Skeletal muscle tissue (tissue), 4 donors: ENCODE measurements around the gene CRYBB1. TPM values are rescaled to one million over a fixed set of nuclear protein-coding genes. Genes with fewer than 3 reads are reported as not detected.

ENCODE experiments used
- H3K27ac ChIP-seq: one replicate; pipeline ENCODE4 v1.7.0; 2013; ENCODE audit warnings: mild to moderate bottlenecking, low read depth, low read length, inconsistent platforms
- H3K27me3 ChIP-seq, 3 donors: one replicate each; pipeline ENCODE4 v1.7.0; 2013; ENCODE audit warnings: low read length in 3 of 3; ENCODE audit not compliant: control insufficient read depth in 3 of 3, insufficient read depth in 3 of 3
- H3K36me3 ChIP-seq, 3 donors: one replicate each; pipeline ENCODE4 v1.7.0; 2013; ENCODE audit warnings: low read length in 3 of 3; ENCODE audit not compliant: control insufficient read depth in 3 of 3, insufficient read depth in 3 of 3
- H3K4me1 ChIP-seq, 3 donors: one replicate each; pipeline ENCODE4 v1.7.0; 2013; ENCODE audit warnings: low read length in 3 of 3, mild to moderate bottlenecking in 3 of 3; ENCODE audit not compliant: control insufficient read depth in 3 of 3, insufficient read depth in 3 of 3
- H3K4me3 ChIP-seq, 3 donors: one replicate each; pipeline ENCODE4 v1.7.0; 2013; ENCODE audit warnings: low read length in 3 of 3
- H3K9ac ChIP-seq, 3 donors: one replicate each; pipeline ENCODE4 v1.7.0; 2013; ENCODE audit warnings: low read length in 3 of 3, mild to moderate bottlenecking in 3 of 3, moderate library complexity in 2 of 3, low read depth in 1 of 3
- H3K9me3 ChIP-seq, 3 donors: one replicate each; pipeline ENCODE4 v1.7.0; 2013; ENCODE audit warnings: low read length in 3 of 3; ENCODE audit not compliant: control insufficient read depth in 3 of 3
- total RNA-seq: library from RNA; depleted of rRNA; stranded (reverse); fragments of >200 nt; gene quantifications from one replicate; pipeline ENCODE4 v1.2.3, GENCODE V29; 2014
- donor health status: Osteomylitis.

The CRYBB1 gene
- total RNA-seq, 1 donor from 2014 or later, result 1.0 TPM

DNA sequence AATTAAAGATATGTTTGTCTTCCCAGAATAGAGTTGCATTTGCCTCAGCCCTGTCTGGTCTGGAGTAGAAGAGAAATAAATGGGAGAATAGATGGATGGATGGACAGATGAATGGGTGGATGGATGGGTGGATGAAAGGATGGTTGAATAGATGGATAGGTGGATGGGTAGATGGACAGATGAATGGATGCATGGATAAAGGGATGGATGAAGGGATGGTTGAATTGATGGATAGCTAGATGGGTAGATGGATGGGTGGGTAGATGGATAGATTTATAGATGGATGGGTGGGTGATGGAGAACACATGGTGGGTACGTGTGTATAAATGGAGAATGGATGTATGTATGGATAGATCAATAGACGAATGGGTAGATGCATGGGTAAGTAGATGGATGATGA is 8.5 kb downstream of the CRYBB1 start:
- peaks cover 2 to 14% (median 12%) of the 10 kb centered on the region in 3 donors for H3K27me3 ChIP-seq
- no peak overlapping the region for H3K4me3 ChIP-seq
- no peaks in the 10 kb centered on the region for H3K4me1 ChIP-seq
- no peak overlapping the region for H3K9ac ChIP-seq
- H3K27ac ChIP-seq, result no peak overlapping the region
- no peaks in the 10 kb centered on the region for H3K9me3 ChIP-seq
- no peaks in the 10 kb centered on the region for H3K36me3 ChIP-seq

DNA sequence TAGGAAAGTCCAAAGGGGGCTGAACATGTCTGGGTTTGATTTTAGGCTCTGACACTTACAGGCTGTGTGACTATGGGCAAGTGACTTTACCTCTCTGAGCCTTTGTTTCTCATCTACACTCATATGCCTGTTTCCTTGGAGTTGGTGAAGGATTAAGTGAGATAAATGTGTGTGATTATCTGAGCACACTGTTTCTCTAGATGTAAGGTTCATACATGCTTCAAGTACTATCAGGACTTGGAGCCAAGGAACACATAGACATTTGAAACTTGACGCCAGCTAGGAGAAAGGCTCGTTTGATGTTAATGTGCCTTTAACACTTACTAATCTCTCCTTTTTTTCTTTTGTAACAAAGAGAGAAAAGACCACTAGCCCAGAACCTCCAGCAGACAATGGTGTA is 9.7 kb downstream of the CRYBB1 start:
- H3K27ac ChIP-seq, result no peak overlapping the region
- H3K27me3 ChIP-seq, result peaks cover 2 to 13% (median 11%) of the 10 kb centered on the region in 3 donors
- no peaks in the 10 kb centered on the region for H3K4me1 ChIP-seq
- no peak overlapping the region for H3K9ac ChIP-seq
- no peaks in the 10 kb centered on the region for H3K36me3 ChIP-seq
- no peak overlapping the region for H3K4me3 ChIP-seq
- H3K9me3 ChIP-seq, result no peaks in the 10 kb centered on the region

DNA sequence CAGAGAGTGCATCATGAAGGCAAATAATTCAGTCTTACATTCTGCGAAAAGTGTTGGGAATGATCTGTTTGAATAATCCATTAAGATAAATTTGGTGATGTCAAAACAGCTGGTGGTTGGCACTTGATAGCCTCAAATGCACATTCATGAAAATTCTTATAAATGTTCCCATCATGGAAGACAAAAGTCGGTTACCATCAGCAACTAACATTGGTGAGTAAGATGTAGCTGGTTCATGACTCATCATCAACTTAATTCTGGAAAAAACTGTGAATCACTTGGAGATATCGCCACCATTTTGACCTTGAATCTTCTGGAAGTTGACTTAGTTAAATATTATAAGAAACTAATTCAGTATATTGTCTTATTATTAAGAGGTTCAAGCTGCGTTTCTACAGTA is 11.2 kb downstream of the CRYBB1 start:
- Histone ChIP-seq H3K27me3 (peaks cover 0 to 2% (median under 1%) of the 10 kb centered on the region in 3 donors), H3K4me3 (no peak overlapping the region), H3K27ac (no peak overlapping the region), H3K36me3 (no peaks in the 10 kb centered on the region), H3K9ac (no peak overlapping the region), H3K9me3 (no peaks in the 10 kb centered on the region), H3K4me1 (no peaks in the 10 kb centered on the region)

DNA sequence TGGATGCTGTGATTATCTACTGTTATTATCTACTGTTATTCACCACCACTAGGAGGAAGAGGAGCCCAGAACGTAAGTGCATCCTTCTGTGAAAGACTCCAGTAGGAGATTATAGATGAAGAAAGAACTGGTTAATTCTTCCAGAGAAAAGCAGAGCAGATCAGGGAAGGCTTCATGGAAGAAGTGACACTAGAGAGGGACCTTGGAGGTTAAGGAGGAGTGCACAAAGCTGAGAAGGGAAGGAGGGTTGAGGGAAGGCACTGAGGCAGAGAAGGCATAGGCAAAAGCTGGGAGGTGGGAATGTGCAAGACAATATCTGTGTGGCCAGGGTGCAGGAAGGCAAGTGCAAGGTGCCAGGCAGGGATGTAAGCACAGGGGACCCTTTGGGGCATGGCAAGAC is 13.5 kb downstream of the CRYBB1 start:
- Histone ChIP-seq H3K27me3 (peaks cover 0 to 2% (median 2%) of the 10 kb centered on the region in 3 donors), H3K9me3 (no peaks in the 10 kb centered on the region), H3K4me3 (no peak overlapping the region), H3K27ac (no peak overlapping the region), H3K36me3 (no peaks in the 10 kb centered on the region), H3K4me1 (no peaks in the 10 kb centered on the region), H3K9ac (no peak overlapping the region)

DNA sequence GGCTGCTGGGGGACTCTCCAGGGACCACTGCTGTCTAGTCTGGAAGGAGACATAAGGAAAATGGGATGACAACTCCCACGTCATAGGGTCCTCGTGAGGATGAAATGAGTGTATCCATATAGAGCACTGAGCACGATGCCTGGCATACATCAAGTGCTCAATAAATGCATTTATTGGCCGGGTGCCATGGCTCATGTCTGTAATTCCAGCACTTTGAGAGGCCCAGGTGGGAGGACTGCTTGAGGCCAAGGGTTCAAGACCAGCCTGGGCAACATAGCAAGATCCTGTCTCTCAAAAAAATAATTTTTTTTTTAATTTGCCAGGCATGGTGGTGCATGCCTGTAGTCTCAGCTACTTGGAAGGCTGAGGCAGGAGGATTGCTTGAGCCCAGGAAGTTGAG is 15.7 kb downstream of the CRYBB1 start:
- Histone ChIP-seq H3K4me1 (no peaks in the 10 kb centered on the region), H3K27ac (no peak overlapping the region), H3K27me3 (peaks cover 0 to 5% (median 4%) of the 10 kb centered on the region in 3 donors), H3K4me3 (no peak overlapping the region), H3K9ac (no peak overlapping the region), H3K36me3 (no peaks in the 10 kb centered on the region), H3K9me3 (no peaks in the 10 kb centered on the region)

DNA sequence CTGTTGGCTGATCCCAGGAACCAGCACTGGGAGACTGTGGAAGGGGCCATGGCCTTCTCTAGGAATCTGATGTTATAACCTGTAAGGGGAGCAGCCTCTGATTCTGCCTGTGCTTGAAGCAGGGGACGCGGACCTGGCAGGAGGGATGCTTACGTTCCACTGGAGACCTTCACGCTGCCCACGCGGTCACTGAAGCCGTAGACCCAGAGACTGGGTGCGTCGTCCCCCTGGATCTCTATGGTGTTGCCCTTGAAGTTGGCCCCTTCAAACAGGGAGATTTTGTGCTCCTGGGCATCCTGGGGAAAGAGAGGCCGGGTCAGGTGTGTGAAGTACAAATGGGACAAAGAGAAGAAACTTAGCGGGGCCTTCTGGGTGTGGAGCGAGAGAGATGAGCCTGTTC is 16.1 kb downstream of the CRYBB1 start:
- no peak overlapping the region for H3K27ac ChIP-seq
- H3K36me3 ChIP-seq, result no peaks in the 10 kb centered on the region
- H3K9ac ChIP-seq, result no peak overlapping the region
- H3K4me3 ChIP-seq, result no peak overlapping the region
- no peaks in the 10 kb centered on the region for H3K4me1 ChIP-seq
- no peaks in the 10 kb centered on the region for H3K9me3 ChIP-seq
- H3K27me3 ChIP-seq, result peaks cover 0 to 5% (median 4%) of the 10 kb centered on the region in 3 donors

DNA sequence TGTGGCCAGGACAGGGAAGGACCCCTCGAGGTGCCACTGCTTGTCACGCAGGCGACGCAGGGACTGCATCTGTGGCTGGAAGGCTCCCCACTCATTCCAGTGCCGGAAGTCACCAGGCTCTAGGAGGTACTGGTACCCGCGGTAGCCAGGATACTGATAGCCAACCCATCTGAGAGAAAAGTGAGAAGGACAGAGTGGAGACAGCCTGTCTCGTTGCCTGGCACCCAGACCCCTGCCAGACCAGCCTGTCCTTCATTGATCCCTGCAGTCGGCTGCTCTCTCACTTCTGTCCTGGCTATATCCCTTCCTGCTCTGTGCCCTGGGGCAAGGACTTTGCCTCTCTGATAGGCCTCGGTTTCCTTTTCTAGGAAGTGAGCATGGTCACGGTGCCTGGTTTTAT is 18.3 kb downstream of the CRYBB1 start:
- Histone ChIP-seq H3K27ac (no peak overlapping the region), H3K27me3 (peaks cover 0 to 5% (median 4%) of the 10 kb centered on the region in 3 donors), H3K4me1 (no peaks in the 10 kb centered on the region), H3K9me3 (no peaks in the 10 kb centered on the region), H3K36me3 (no peaks in the 10 kb centered on the region), H3K9ac (no peak overlapping the region), H3K4me3 (no peak overlapping the region)

DNA sequence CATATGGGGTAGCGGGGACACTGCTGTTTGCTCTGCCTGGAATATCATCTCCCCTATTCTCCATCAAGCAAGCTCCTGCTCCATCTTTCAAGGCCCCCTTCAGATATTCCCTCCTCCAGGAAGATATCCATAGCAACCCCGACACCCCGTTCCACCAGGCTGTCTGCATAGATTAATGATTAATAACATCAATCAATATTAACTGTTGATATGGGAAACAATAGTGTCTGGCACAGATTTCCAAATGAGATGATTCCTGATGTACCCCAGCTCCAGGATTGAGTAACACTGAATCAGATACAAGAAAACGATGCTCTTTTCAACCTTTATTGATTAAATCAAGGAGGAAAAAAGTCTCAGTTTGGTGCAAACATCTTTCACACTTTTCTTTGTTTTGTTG is 20.3 kb downstream of the CRYBB1 start:
- H3K27ac ChIP-seq, result no peak overlapping the region
- no peaks in the 10 kb centered on the region for H3K4me1 ChIP-seq
- H3K9me3 ChIP-seq, result no peaks in the 10 kb centered on the region
- no peak overlapping the region for H3K9ac ChIP-seq
- H3K4me3 ChIP-seq, result no peak overlapping the region
- no peaks in the 10 kb centered on the region for H3K36me3 ChIP-seq
- H3K27me3 ChIP-seq, result peaks cover 0 to 5% (median 4%) of the 10 kb centered on the region in 3 donors

DNA sequence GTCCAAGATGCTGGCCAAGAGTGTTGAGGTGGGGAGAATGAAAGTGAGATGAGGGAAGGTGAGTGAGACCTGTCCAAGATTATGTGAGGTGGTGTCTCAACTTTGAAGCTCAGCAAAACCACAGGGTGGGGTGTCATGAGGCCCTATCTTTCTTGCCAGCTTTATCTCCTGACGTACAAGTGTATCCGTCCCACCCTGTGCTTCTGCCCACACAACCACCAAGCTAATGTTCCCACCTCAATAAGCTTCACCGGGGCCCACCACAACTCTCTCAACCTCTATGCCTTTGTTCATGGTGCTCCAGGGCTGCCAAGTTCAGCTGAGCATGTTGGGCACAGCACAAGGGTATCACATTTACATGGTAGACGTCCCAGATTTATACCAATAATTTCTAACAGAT is 20.8 kb downstream of the CRYBB1 start:
- no peaks in the 10 kb centered on the region for H3K36me3 ChIP-seq

DNA sequence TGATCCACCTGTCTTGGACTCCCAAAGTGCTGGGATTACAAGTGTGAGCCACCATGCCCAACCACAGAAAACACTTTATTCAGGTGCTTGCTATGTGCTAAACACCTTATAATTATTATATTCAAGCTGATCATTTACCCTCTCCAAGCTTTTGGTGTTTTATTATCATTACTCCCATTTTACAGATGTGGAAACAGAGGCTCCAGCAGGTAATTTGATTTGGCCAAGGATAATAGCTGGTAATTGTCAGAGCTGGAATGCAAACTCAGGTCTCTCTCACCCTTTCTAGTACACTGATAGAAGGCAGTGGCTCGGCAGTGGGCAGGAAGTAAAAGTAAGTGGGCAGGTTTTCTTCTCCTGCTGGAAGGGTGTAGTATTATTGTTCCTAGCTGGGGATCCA is 24.1 kb downstream of the CRYBB1 start:
- Histone ChIP-seq H3K27me3 (peaks cover 0 to 5% (median 0%) of the 10 kb centered on the region in 3 donors), H3K4me3 (no peak overlapping the region), H3K36me3 (peaks cover 0 to under 1% (median 0%) of the 10 kb centered on the region in 3 donors), H3K9ac (no peak overlapping the region), H3K9me3 (no peaks in the 10 kb centered on the region), H3K4me1 (peaks cover 12 to 15% (median 14%) of the 10 kb centered on the region in 3 donors), H3K27ac (no peak overlapping the region)

More for the DNA sequence above, 20.8 kb downstream of the CRYBB1 start:
- Histone ChIP-seq H3K9ac (no peak overlapping the region), H3K9me3 (no peaks in the 10 kb centered on the region), H3K4me3 (no peak overlapping the region), H3K27ac (no peak overlapping the region), H3K27me3 (peaks cover 0 to 5% (median 4%) of the 10 kb centered on the region in 3 donors), H3K4me1 (peaks cover 0 to 2% (median 0%) of the 10 kb centered on the region in 3 donors)
